ENCODE data around the gene SHB.

SHB gene

DNA sequence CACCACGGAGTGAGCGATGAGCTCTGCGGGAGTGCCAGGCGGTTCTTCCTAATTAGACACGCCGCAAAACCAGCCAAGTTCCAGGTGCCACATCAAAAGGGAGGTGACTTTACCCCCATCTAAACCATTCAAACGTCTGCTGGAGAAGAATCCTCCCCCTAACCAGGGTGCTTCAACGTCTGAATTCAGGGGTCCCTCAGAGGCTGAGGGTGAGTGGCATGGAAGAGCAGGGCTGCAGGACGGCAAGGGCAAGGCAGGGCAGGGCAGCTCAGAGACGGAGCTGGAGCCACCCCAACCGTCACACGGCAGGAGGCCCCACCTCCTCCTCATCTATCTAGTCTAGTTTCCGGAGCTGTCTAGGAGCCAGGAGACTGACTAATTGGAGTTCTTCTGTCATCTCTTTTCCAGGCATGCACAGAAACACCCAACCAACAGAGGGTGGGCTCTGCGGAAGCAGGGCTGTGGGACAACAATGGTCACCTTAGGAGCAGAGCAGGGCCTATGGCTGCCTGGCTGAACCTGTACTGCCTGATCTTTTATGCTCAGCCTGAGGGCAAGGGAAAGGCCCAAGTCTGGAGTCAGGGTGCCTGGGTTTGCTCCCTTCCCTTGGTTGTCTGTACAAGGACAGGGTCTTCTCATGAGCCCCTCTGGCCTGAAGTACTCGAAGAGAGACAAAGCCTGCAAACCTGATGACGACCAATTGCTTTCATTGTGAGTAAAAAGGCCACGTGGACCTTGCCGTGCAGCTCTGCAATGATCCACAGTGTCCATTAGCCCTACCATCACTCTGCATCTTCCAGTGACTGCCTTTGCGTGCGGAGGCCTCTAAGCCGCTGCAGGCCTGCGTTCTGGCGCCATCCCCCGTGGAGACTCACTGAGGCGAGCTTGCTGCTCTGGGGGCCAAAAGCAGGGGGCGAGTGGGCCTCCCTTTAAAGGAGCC, 84.1 kb downstream of the SHB start:
- no peak for DNase-seq

DNA sequence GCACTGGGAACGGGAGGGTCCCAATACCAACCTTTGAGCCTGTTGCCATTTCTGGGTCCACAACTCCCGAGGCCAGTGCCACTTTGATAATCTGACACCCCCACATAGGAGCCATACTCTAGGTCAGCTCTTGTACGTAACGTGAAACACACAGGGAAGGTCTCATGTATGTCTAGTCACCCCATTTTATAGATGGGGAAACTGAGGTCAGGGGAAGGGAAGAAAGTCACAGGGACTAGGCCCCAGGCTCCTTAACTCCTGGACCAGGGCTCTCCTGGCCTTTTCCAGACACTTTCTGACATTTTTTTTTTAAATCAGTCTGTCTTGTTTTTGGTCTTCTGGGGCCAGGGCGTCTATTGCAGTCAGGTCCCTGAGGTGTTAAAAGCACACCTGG, 84.8 kb downstream of the SHB start:
- DNase-seq: no peak

DNA sequence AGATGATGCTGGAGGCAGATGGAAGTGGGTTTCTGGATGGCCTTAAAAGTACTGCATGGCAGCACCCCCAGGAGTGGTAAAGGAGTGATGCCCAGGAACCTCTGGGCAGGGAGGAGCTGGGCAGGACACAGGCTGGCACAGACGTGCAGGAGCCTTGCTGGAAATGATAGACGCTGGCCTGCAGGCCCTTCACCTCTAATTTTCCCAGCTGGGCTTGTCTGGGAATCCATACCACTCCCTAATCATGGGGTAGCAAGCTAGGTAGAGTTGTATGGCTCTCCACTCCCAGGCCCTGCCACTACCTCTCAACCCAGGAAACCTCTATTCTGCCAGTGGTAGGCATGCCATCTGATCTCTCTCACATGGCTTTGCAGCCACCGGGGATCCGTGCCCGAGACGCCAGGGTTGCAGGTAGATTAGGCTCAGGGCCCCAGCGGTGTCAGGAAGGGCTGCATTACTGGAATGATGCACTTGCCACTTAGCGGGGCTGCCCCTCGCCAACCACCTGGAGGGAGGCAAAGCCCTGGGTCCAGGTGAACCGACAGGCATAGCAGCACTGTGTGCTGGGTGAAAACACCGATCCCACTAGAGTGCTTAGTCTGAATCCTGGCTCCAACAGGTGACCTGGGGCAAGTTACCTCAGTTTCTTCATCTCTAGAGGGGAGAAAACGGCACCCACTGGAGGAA, 85.5 kb downstream of the SHB start:
- DNase-seq: no peak

GRCh38 chr9:37979844-37980243, 89.2 kb downstream of the SHB start:
- no peak for DNase-seq

DNA sequence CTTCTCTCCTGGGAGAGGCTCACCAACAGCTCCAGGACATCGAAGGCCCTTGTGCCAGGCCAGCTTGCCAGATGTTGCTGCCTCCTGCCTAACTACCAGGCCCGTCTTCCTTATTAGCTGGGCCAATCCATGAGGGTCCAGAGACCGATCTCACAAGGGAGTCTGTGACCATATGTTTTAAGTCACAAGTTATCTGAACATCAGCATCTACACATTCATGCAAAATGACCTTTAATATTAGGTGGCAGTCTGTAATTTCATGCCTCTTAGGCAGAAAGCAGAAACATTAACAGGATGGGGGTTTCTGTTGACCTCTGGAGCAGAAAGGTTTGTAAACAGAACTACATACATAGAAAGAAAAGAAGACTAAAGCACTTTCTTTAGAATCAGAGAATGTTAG, 90.0 kb downstream of the SHB start:
- DNase-seq: no peak

- no peak for DNase-seq
These were observed 90.6 kb downstream of the SHB start for GRCh38 chr9:37978481-37978864.

GRCh38 chr9:37977851-37978480, 91.1 kb downstream of the SHB start:
- no peak for DNase-seq

DNA sequence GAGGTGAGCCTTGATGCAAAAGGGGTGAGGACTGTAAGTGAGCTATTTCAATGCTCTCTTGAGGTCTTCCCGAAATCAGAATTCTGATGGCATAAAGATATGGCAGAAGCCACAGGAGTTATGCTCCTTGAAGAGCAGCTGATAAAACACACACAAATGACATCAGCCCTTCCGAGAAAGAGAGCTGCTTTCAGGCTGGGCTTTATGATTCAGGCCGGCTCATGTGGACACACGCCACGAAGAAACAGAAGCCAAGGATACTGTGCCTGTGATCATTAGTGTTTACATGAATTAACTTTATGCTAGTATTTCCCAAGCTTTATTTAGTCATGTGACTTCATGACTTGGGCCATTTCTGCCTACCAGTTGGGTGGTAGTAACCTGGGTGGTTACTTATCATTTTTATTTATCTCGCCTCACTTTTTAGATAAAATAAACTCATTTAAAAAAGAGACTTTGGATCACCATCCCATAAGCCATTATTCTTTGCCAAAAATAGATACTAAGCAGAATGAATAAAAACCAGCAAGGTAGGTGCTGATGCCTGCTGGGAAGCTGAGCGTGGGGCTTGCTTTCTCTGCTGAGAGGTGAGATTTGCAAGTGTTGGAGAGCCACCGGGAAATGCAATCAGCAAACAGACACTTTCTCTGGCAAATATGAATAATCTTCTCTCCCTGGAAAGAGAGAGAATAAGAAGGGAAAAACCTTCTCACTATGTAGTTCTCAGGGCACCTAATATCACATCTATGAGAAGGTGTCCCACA, 92.1 kb downstream of the SHB start:
- DNase-seq: no peak

DNA sequence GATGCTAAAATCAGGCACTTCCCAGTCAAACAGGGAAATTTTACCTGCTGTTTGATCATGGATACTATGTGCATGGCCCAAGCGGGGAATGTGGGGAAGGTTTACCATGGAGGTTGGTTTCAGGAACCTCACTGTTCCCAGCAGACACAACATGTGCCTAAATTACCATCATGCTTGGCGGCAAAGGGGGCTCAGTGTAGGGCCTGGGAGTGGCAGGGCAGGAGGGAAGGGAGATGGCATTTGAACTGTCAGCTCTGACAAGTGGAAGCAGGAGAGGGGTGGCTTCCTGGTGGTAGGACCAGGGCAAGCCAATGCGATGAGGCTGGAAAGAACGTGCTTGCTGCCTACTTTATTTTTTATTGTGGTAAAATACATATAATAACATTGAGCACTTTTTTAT, 93.4 kb downstream of the SHB start:
- DNase-seq: no peak

GRCh38 chr9:37974506-37975173, 94.4 kb downstream of the SHB start:
- no peak for DNase-seq

GRCh38 chr9:37972351-37972848, 96.6 kb downstream of the SHB start:
- no peak for DNase-seq

DNA sequence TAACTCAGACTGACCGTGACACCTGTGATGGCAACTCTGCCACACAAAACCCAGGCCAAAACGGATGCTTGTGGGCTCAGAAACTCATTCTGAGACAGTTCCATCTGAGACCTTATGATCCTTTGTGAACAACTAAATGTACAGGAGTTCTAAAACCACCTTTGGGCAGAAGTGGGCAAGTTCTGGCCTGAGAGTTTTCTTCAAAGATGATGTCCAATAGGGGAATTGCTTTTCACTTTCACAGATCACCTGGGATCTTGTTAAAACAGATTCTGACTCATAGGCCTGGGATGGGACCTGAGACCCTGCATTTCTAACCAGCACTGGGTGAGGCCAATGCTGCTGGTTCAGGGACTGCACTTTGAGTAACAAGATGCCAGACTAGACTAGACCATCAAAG, 97.3 kb downstream of the SHB start:
- DNase-seq: no peak

DNA sequence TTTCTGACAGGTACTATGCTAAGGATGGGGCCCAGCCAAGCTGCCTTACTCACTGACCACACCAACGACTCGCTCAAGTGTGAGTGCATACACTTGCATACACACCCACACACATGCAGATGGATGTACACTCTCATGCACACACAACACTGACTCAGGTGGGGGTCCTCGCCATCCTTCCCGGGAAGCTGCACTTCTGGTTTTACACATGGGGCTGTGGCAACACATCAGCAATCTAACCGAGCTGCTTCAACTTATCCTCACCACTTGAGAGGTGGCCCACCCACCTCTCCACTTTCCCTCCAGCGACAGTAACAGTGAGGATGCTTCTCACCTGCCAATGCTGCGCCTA, 97.9 kb downstream of the SHB start:
- DNase-seq: no peak

DNA sequence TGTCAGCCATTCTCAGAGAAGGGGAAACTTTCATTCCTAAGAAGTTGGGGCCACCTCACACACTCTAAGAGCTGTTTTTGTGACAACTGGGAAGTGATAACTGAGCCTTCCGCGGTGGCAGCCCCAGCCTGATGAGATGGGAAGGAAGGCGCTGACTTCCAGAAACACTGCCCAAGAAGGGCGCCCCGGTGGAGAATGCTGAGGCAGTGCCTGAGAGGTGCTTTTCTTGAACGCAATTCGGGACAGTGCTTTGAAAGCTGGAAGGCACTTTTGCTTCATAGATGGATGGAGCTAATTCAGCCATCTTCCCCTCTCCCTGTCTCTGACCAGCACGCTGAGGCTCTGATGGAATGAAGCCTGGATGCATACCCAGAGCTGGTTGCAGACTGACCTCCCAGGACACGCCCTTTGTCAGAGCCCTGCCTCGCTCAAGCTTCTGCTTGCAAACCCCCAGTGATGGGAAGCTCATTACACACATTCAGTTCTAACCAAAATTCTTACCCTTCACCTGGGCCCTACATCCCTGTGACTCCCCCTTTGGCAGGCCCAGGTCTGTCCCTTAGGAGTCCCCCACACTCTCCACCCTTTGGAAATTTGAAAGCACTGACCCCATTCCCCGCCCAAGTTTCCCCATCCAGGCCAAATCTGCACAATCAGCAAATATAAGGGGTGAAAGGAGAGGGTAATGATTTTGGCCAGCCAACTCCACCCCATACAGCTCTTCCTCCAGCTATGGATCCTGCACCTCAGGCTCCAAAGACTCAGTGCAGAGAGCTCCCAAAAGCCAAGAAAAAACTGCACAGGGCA, 98.5 kb downstream of the SHB start:
- no peak for DNase-seq

- DNase-seq: no peak
These were observed 99.3 kb downstream of the SHB start for GRCh38 chr9:37969558-37970300.

GRCh38 chr9:37969130-37969529, 99.9 kb downstream of the SHB start:
- DNase-seq: no peak

GRCh38 chr9:37968228-37968701, 100.8 kb downstream of the SHB start:
- no peak for DNase-seq

GRCh38 chr9:37967761-37968080, 101.3 kb downstream of the SHB start:
- DNase-seq: no peak

GRCh38 chr9:37967014-37967760, 101.8 kb downstream of the SHB start:
- no peak for DNase-seq

DNA sequence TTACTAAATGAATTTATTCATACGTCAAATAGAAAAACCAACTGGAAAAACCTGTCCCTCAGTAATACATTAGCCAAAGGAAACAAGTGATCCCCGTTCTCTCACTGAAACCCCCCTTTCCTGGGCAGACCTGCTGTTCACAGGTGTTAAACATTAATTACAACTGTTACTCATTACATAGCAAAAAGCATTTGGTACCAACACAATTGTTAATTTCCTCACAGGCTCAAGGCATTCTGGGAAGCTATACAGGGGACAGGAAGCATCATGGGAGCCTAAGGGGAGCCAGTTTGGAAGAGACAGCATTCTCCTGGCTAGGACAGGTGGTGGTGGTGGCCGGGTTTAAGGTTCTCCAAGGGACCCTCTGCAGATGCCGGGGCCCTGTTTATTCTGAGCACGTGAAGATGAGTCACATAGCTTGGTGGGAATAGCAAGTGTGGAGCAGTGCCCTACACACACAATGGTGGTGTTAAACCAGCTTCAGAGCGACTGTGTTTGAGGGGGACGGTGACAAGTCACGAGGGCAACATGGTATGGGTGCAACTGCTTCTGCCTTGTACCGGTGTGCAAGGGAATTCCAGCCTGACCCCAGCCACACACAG, 102.5 kb downstream of the SHB start:
- DNase-seq: no peak

Measured in activated CD4-positive, alpha-beta T cell treated with anti-CD3 and anti-CD28 coated beads, Interleukin-10, Interleukin-2, amounts not matched to agents 100 ng/mL and 50 ng/mL, durations not matched to agents 16 hours and 8 hours (primary cell).